Measurements from ENCODE around the gene LRFN4.

Gene LRFN4

GRCh38 chr11:66885469-66885868 lies 28.6 kb downstream of the LRFN4 start:
- DNase-seq (ENCODE audit: insufficient read length, low spot score) (no peak), FAIRE-seq (no peak)
- no peak for TF ChIP-seq TAF1 (IDR thresholded peaks at IDR 0.05; ENCODE audit: low read depth, low read length)
- no peak for TF ChIP-seq POU2F2 (IDR thresholded peaks at IDR 0.05; ENCODE audit: low read depth, low read length)
- TF ChIP-seq SPI1 (IDR thresholded peaks at IDR 0.05; ENCODE audit: low read depth, low read length) = no peak
- no peak for TF ChIP-seq POLR2AphosphoS5 (IDR thresholded peaks at IDR 0.05; ENCODE audit: low read depth, low read length)
- TF ChIP-seq PAX5 (IDR thresholded peaks at IDR 0.05; ENCODE audit: insufficient read depth, low read length, severe bottlenecking) = no peak
- TF ChIP-seq POLR2A (IDR thresholded peaks at IDR 0.05; ENCODE audit: low read depth, low read length) = no peak

GRCh38 chr11:66885950-66886440 lies 29.1 kb downstream of the LRFN4 start:
- TF ChIP-seq POLR2A (IDR thresholded peaks at IDR 0.05; ENCODE audit: low read depth, low read length) = no peak
- no peak for TF ChIP-seq PAX5 (IDR thresholded peaks at IDR 0.05; ENCODE audit: insufficient read depth, low read length, severe bottlenecking)
- TF ChIP-seq POLR2AphosphoS5 (IDR thresholded peaks at IDR 0.05; ENCODE audit: low read depth, low read length) = no peak
- no peak for TF ChIP-seq POU2F2 (IDR thresholded peaks at IDR 0.05; ENCODE audit: low read depth, low read length)
- no peak for TF ChIP-seq TAF1 (IDR thresholded peaks at IDR 0.05; ENCODE audit: low read depth, low read length)
- FAIRE-seq = no peak
- no peak for DNase-seq (ENCODE audit: insufficient read length, low spot score)

GRCh38 chr11:66886671-66887221 lies 29.9 kb downstream of the LRFN4 start:
- FAIRE-seq = no peak
- DNase-seq (ENCODE audit: insufficient read length, low spot score) = no peak
- TF ChIP-seq POLR2A (IDR thresholded peaks at IDR 0.05; ENCODE audit: low read depth, low read length) = no peak
- TF ChIP-seq POLR2AphosphoS5 (IDR thresholded peaks at IDR 0.05; ENCODE audit: low read depth, low read length) = no peak
- no peak for TF ChIP-seq POU2F2 (IDR thresholded peaks at IDR 0.05; ENCODE audit: low read depth, low read length)
- TF ChIP-seq TAF1 (IDR thresholded peaks at IDR 0.05; ENCODE audit: low read depth, low read length) = no peak
- no peak for TF ChIP-seq SPI1 (IDR thresholded peaks at IDR 0.05; ENCODE audit: low read depth, low read length)
- no peak for TF ChIP-seq PAX5 (IDR thresholded peaks at IDR 0.05; ENCODE audit: insufficient read depth, low read length, severe bottlenecking)

- FAIRE-seq = no peak
- DNase-seq (ENCODE audit: insufficient read length, low spot score) = no peak
- TF ChIP-seq POLR2AphosphoS5 (IDR thresholded peaks at IDR 0.05; ENCODE audit: low read depth, low read length) (no peak), SPI1 (IDR thresholded peaks at IDR 0.05; ENCODE audit: low read depth, low read length) (no peak), PAX5 (IDR thresholded peaks at IDR 0.05; ENCODE audit: insufficient read depth, low read length, severe bottlenecking) (no peak), TAF1 (IDR thresholded peaks at IDR 0.05; ENCODE audit: low read depth, low read length) (no peak), POU2F2 (IDR thresholded peaks at IDR 0.05; ENCODE audit: low read depth, low read length) (no peak), POLR2A (IDR thresholded peaks at IDR 0.05; ENCODE audit: low read depth, low read length) (no peak)
Observed at GRCh38 chr11:66887526-66887925, 30.7 kb downstream of the LRFN4 start.

GRCh38 chr11:66888282-66888681 lies 31.4 kb downstream of the LRFN4 start:
- no peak for TF ChIP-seq SPI1 (IDR thresholded peaks at IDR 0.05; ENCODE audit: low read depth, low read length)
- TF ChIP-seq POU2F2 (IDR thresholded peaks at IDR 0.05; ENCODE audit: low read depth, low read length) = no peak
- no peak for TF ChIP-seq POLR2AphosphoS5 (IDR thresholded peaks at IDR 0.05; ENCODE audit: low read depth, low read length)
- no peak for TF ChIP-seq POLR2A (IDR thresholded peaks at IDR 0.05; ENCODE audit: low read depth, low read length)
- no peak for TF ChIP-seq PAX5 (IDR thresholded peaks at IDR 0.05; ENCODE audit: insufficient read depth, low read length, severe bottlenecking)
- no peak for TF ChIP-seq TAF1 (IDR thresholded peaks at IDR 0.05; ENCODE audit: low read depth, low read length)
- FAIRE-seq (no peak), DNase-seq (ENCODE audit: insufficient read length, low spot score) (no peak)

- TF ChIP-seq POLR2A (IDR thresholded peaks at IDR 0.05; ENCODE audit: low read depth, low read length) (no peak), SPI1 (IDR thresholded peaks at IDR 0.05; ENCODE audit: low read depth, low read length) (no peak), POU2F2 (IDR thresholded peaks at IDR 0.05; ENCODE audit: low read depth, low read length) (no peak), PAX5 (IDR thresholded peaks at IDR 0.05; ENCODE audit: insufficient read depth, low read length, severe bottlenecking) (no peak), POLR2AphosphoS5 (IDR thresholded peaks at IDR 0.05; ENCODE audit: low read depth, low read length) (no peak)
- FAIRE-seq = no peak
- DNase-seq (ENCODE audit: insufficient read length, low spot score) = no peak
Observed at GRCh38 chr11:66889960-66890359, 33.1 kb downstream of the LRFN4 start.

GRCh38 chr11:66891851-66892660 lies 35.2 kb downstream of the LRFN4 start:
- FAIRE-seq (peak; percentile 87), DNase-seq (ENCODE audit: insufficient read length, low spot score) (peak; percentile 72)
- peak; percentile 59; the same call in 1 of the 2 replicates for TF ChIP-seq POU2F2 (IDR thresholded peaks at IDR 0.05; ENCODE audit: low read depth, low read length)
- peak; percentile 32; the same call in 1 of the 2 replicates for TF ChIP-seq SPI1 (IDR thresholded peaks at IDR 0.05; ENCODE audit: low read depth, low read length)
- peak; percentile 18 for TF ChIP-seq PAX5 (IDR thresholded peaks at IDR 0.05; ENCODE audit: insufficient read depth, low read length, severe bottlenecking)
- TF ChIP-seq POLR2A (IDR thresholded peaks at IDR 0.05; ENCODE audit: low read depth, low read length) = no peak
- no peak for TF ChIP-seq TAF1 (IDR thresholded peaks at IDR 0.05; ENCODE audit: low read depth, low read length)

- FAIRE-seq (no peak), DNase-seq (ENCODE audit: insufficient read length, low spot score) (no peak)
- TF ChIP-seq PAX5 (IDR thresholded peaks at IDR 0.05; ENCODE audit: insufficient read depth, low read length, severe bottlenecking) (no peak), TAF1 (IDR thresholded peaks at IDR 0.05; ENCODE audit: low read depth, low read length) (no peak), POLR2A (IDR thresholded peaks at IDR 0.05; ENCODE audit: low read depth, low read length) (no peak), POLR2AphosphoS5 (IDR thresholded peaks at IDR 0.05; ENCODE audit: low read depth, low read length) (no peak), POU2F2 (IDR thresholded peaks at IDR 0.05; ENCODE audit: low read depth, low read length) (no peak), SPI1 (IDR thresholded peaks at IDR 0.05; ENCODE audit: low read depth, low read length) (no peak)
Observed at GRCh38 chr11:66892911-66893310, 36.0 kb downstream of the LRFN4 start.

- no peak for FAIRE-seq
- TF ChIP-seq POLR2A (IDR thresholded peaks at IDR 0.05; ENCODE audit: low read depth, low read length) = no peak
- no peak for TF ChIP-seq PAX5 (IDR thresholded peaks at IDR 0.05; ENCODE audit: insufficient read depth, low read length, severe bottlenecking)
- no peak for TF ChIP-seq SPI1 (IDR thresholded peaks at IDR 0.05; ENCODE audit: low read depth, low read length)
- no peak for TF ChIP-seq POU2F2 (IDR thresholded peaks at IDR 0.05; ENCODE audit: low read depth, low read length)
- no peak for DNase-seq (ENCODE audit: insufficient read length, low spot score)
Observed at GRCh38 chr11:66894141-66894540, 37.3 kb downstream of the LRFN4 start.
